WTC11 (cell line): Measurements from ENCODE around the gene PTGDR. TPM values are rescaled to one million over a fixed set of nuclear protein-coding genes. Genes with fewer than 3 reads are reported as not detected.

Experiments
- ATAC-seq: fragments of 200-7000 bp; cut with Tn5 transposase; 2 replicates; pipeline ENCODE4 v1.10.0; 2021; ENCODE audit warnings: mild to moderate bottlenecking, moderate library complexity
- CTCF ChIA-PET: fragments of 300-600 bp; sonication (Branson Sonifier 250); formaldehyde crosslinking; loops from one replicate; lab custom pipeline; 2021; ENCODE audit warnings: antibody characterized with exemption; lab: Charles Lee
- POLR2A ChIA-PET: fragments of 350-600 bp; sonication (Branson Sonifier 250); formaldehyde crosslinking; loops from one replicate; lab custom pipeline; 2021; ENCODE audit warnings: antibody characterized with exemption; lab: Charles Lee
- DNase-seq: peaks from one replicate; pipeline ENCODE4 v3.0.0; 2021; ENCODE audit warnings: low spot score
- H3K27ac Mint-ChIP-seq: 2 replicates; pipeline ENCODE4 v1.8.0; 2021; ENCODE audit warnings: mixed read lengths
- H3K27me3 Mint-ChIP-seq: 2 replicates; pipeline ENCODE4 v1.8.0; 2021; ENCODE audit warnings: low read depth, mild to moderate bottlenecking, moderate library complexity, mixed read lengths
- H3K36me3 Mint-ChIP-seq: 2 replicates; pipeline ENCODE4 v1.8.0; 2021; ENCODE audit warnings: mixed read lengths
- H3K4me1 Mint-ChIP-seq: 2 replicates; pipeline ENCODE4 v1.8.0; 2022; ENCODE audit warnings: mixed read lengths
- H3K4me3 Mint-ChIP-seq: 2 replicates; pipeline ENCODE4 v1.8.0; 2021; ENCODE audit warnings: mild to moderate bottlenecking, moderate library complexity, mixed read lengths
- H3K9me3 Mint-ChIP-seq: 2 replicates; pipeline ENCODE4 v1.8.0; 2021; ENCODE audit warnings: mixed read lengths
- AR ChIP-seq: fragments of 250-450 bp; sonication (Bioruptor Pico); IDR thresholded peaks from 2 replicates; pipeline ENCODE4 v1.9.0; 2021; ENCODE audit warnings: mild to moderate bottlenecking
- ATF1 ChIP-seq: sonication (generic); formaldehyde crosslinking; IDR thresholded peaks from 2 replicates; pipeline ENCODE4 v1.8.1; 2023; ENCODE audit warnings: mild to moderate bottlenecking, moderate library complexity, missing genetic modification reagents
- E2F4 ChIP-seq: sonication (generic); formaldehyde crosslinking; IDR thresholded peaks from 2 replicates; pipeline ENCODE4 v1.8.1; 2022; ENCODE audit warnings: low read depth, mild to moderate bottlenecking, moderate library complexity, missing genetic modification reagents, borderline replicate concordance
- ELF4 ChIP-seq: sonication (generic); formaldehyde crosslinking; IDR thresholded peaks from 2 replicates; pipeline ENCODE4 v1.8.1; 2022; ENCODE audit warnings: low read depth, mild to moderate bottlenecking, moderate library complexity, missing genetic modification reagents
- EMX1 ChIP-seq: fragments of 250-450 bp; sonication (Bioruptor Pico); IDR thresholded peaks from 2 replicates; pipeline ENCODE4 v1.8.0; 2021; ENCODE audit warnings: mild to moderate bottlenecking
- FOXK1 ChIP-seq: sonication (generic); formaldehyde crosslinking; IDR thresholded peaks from 2 replicates; pipeline ENCODE4 v1.8.0; 2022; ENCODE audit warnings: mild to moderate bottlenecking, moderate library complexity, missing genetic modification reagents
- FOXP4 ChIP-seq: sonication (generic); formaldehyde crosslinking; IDR thresholded peaks from 2 replicates; pipeline ENCODE4 v1.8.0; 2022; ENCODE audit warnings: mild to moderate bottlenecking, missing genetic modification reagents
- HMGXB4 ChIP-seq: sonication (generic); formaldehyde crosslinking; IDR thresholded peaks from 2 replicates; pipeline ENCODE4 v1.8.1; 2023; ENCODE audit warnings: mild to moderate bottlenecking, moderate library complexity, missing genetic modification reagents
- MXD4 ChIP-seq: fragments of 250-450 bp; sonication (Bioruptor Pico); IDR thresholded peaks from 2 replicates; pipeline ENCODE4 v1.8.0; 2021; ENCODE audit warnings: mild to moderate bottlenecking, moderate library complexity, borderline replicate concordance
- NFE2L1 ChIP-seq: sonication (generic); formaldehyde crosslinking; IDR thresholded peaks from 2 replicates; pipeline ENCODE4 v1.8.1; 2023; ENCODE audit warnings: missing genetic modification reagents
- SMAD3 ChIP-seq: sonication (generic); formaldehyde crosslinking; IDR thresholded peaks from 2 replicates; pipeline ENCODE4 v1.8.0; 2022; ENCODE audit warnings: missing genetic modification reagents, mild to moderate bottlenecking, borderline replicate concordance
- STAT6 ChIP-seq: sonication (generic); formaldehyde crosslinking; conservative IDR thresholded peaks from 2 replicates; pipeline ENCODE4 v1.8.1; 2023; ENCODE audit warnings: mild to moderate bottlenecking, low read depth, missing genetic modification reagents, moderate library complexity
- TEAD1 ChIP-seq: sonication (generic); formaldehyde crosslinking; IDR thresholded peaks from 2 replicates; pipeline ENCODE4 v1.8.0; 2022; ENCODE audit warnings: mild to moderate bottlenecking, missing genetic modification reagents
- ZNF317 ChIP-seq: sonication (generic); formaldehyde crosslinking; IDR thresholded peaks from 2 replicates; pipeline ENCODE4 v1.8.1; 2023; ENCODE audit warnings: low read depth, mild to moderate bottlenecking, moderate library complexity, missing genetic modification reagents, borderline replicate concordance
- ZNF396 ChIP-seq: fragments of 250-450 bp; sonication (Bioruptor Pico); IDR thresholded peaks from 2 replicates; pipeline ENCODE4 v1.8.0; 2021; ENCODE audit warnings: mild to moderate bottlenecking, moderate library complexity, borderline replicate concordance
- ZSCAN18 ChIP-seq: fragments of 250-450 bp; sonication (Bioruptor Pico); IDR thresholded peaks from 2 replicates; pipeline ENCODE4 v2.1.2; 2022; ENCODE audit warnings: mild to moderate bottlenecking, moderate library complexity
- total RNA-seq: library from RNA; stranded (reverse); gene quantifications from 3 replicates; pipeline ENCODE4 v1.2.3, GENCODE V29; 2021

PTGDR gene
- total RNA-seq, 1 experiment from 2014 or later = 0.24 TPM

- Mint-ChIP-seq H3K36me3 (0 out of 2 replicates have a peak, but pooled peaks cover 3% of the 10 kb centered on the region), H3K27ac (no peak overlapping the region), H3K4me1 (peaks cover 13% of the 10 kb centered on the region), H3K27me3 (peaks cover 27% of the 10 kb centered on the region), H3K9me3 (peaks cover 8% of the 10 kb centered on the region), H3K4me3 (no peak overlapping the region)
- TF ChIP-seq EMX1 (no peak), TEAD1 (no peak), ZNF396 (no peak), MXD4 (no peak), SMAD3 (CRISPR knock-in tag) (no peak), HMGXB4 (no peak), ZSCAN18 (CRISPR knock-in tag) (no peak), STAT6 (no peak), FOXK1 (CRISPR knock-in tag) (no peak), ATF1 (no peak), ELF4 (CRISPR knock-in tag) (no peak), NFE2L1 (CRISPR knock-in tag) (no peak)
- ATAC-seq (no peak), DNase-seq (no peak)
- CTCF ChIA-PET = no interaction called here
- POLR2A ChIA-PET = no interaction called here
Observed at GRCh38 chr14:52262600-52262999, 4.9 kb upstream of the PTGDR start.

- H3K4me3 Mint-ChIP-seq = no peak overlapping the region
Observed at GRCh38 chr14:52263190-52263589, 4.3 kb upstream of the PTGDR start.

More at GRCh38 chr14:52263190-52263589, 4.3 kb upstream of the PTGDR start:
- ChIA-PET CTCF (no interaction called here), POLR2A (no interaction called here)
- H3K4me1 Mint-ChIP-seq = peaks cover 16% of the 10 kb centered on the region
- H3K27me3 Mint-ChIP-seq = peaks cover 33% of the 10 kb centered on the region
- DNase-seq (no peak), ATAC-seq (no peak)
- H3K36me3 Mint-ChIP-seq = 0 out of 2 replicates have a peak, but pooled peaks cover 3% of the 10 kb centered on the region
- peaks cover 8% of the 10 kb centered on the region for H3K9me3 Mint-ChIP-seq
- TF ChIP-seq SMAD3 (CRISPR knock-in tag) (no peak), ZNF317 (CRISPR knock-in tag) (no peak), FOXP4 (no peak), ZSCAN18 (CRISPR knock-in tag) (no peak), AR (no peak), FOXK1 (CRISPR knock-in tag) (no peak), ATF1 (no peak), E2F4 (CRISPR knock-in tag) (no peak)
- no peak overlapping the region for H3K27ac Mint-ChIP-seq
